SH-SY5Y (cell line): ENCODE results near the gene ILF3.

Source experiments
- GATA2 ChIP-seq: IDR thresholded peaks from 2 replicates; pipeline ENCODE4 v1.6.1; 2011; ENCODE audit warnings: mild to moderate bottlenecking, low read depth, low read length
- GATA3 ChIP-seq: IDR thresholded peaks from 2 replicates; pipeline ENCODE4 v1.6.1; 2011; ENCODE audit warnings: low read depth, mild to moderate bottlenecking, low read length, moderate library complexity

ILF3 gene

DNA sequence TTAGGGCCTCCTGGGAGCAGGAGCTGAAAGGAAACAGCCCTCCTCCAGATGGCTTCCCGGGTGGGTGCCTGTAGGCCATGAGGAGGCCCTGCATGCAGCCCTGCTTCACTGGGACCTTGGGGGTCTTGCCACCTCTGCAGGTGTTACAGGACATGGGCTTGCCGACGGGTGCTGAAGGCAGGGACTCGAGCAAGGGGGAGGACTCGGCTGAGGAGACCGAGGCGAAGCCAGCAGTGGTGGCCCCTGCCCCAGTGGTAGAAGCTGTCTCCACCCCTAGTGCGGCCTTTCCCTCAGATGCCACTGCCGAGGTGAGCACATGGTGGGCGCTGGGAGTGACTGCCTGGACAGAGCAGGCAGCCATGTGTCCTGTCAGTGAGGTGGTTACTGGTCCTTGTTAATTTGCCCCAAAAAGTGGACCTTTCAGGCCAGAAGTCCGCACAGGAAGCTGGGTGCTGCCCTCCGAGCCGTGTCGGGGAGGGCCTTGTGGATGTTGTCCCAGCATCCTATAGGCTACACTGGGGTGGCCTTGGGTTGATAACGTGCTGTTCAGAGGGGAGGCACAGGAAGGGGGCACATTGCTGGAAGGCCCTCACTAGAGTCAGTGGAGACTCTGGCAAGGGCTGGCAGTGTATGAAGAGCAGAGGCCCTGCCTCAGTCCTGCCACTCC, 28.4 kb downstream of the ILF3 start:
- TF ChIP-seq GATA3 (no peak), GATA2 (no peak)

DNA sequence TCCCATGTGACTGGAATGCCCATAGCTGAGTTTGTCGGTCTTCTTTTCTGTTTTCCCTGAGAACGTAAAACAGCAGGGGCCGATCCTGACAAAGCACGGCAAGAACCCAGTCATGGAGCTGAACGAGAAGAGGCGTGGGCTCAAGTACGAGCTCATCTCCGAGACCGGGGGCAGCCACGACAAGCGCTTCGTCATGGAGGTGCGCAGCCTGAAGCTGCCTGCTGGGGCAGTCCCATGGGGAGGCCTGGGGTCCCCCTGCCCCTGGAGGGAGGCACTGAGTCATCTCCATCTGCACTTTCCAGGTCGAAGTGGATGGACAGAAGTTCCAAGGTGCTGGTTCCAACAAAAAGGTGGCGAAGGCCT, 28.9 kb downstream of the ILF3 start:
- no peak for TF ChIP-seq GATA2
- no peak for TF ChIP-seq GATA3

DNA sequence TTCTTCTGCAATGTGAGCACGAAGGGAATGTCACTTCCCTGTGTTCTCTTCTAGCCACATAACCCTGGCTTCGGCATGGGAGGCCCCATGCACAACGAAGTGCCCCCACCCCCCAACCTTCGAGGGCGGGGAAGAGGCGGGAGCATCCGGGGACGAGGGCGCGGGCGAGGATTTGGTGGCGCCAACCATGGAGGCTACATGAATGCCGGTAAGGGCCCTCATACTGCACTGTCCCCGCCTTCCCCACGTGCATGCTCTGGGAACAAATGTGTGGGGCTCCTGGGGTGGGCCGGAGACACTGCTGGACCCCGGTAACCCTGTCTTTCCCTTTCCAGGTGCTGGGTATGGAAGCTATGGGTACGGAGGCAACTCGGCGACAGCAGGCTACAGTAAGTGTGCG, 29.4 kb downstream of the ILF3 start:
- no peak for TF ChIP-seq GATA3

DNA sequence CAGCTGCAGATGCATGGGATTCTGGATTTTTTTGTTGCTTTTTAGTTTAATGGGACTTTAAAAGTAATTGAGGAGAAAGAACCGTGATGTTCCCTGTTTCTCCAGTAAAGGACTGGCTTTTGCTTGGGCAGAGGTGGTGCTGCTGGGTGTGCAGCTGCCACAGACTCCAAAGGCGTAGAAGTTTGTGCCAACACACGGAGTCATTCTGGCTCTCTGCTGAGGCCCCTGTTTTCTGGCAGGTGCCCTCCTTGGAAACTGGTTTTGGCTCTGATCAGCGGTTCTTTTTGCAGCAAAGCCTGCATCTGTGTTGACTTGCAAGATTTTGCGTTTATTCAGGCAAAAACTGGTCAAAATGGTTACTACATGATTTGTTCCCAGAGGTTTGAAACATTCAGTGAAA, 31.1 kb downstream of the ILF3 start:
- no peak for TF ChIP-seq GATA2
- no peak for TF ChIP-seq GATA3

DNA sequence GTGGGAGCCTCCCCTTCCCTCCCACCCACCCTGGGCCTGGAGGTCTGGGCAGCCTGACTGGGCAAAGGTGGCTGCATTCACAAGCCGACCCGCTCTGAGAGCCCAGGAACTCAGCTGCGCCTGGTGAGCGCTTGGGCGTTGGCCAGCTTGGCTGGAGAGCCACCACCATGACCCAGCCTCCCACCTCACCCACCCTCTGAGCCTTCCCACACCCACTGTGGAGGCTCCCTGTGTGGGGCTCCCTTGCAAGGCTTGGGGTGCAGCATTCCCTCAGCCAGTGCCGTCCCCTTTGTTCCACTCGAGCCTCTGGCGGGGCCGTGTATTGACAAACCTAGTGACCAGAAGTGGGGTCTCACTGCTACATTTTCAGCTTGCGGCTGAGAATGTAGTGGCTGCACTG, 32.0 kb downstream of the ILF3 start:
- TF ChIP-seq GATA2, result no peak
- TF ChIP-seq GATA3, result no peak

DNA sequence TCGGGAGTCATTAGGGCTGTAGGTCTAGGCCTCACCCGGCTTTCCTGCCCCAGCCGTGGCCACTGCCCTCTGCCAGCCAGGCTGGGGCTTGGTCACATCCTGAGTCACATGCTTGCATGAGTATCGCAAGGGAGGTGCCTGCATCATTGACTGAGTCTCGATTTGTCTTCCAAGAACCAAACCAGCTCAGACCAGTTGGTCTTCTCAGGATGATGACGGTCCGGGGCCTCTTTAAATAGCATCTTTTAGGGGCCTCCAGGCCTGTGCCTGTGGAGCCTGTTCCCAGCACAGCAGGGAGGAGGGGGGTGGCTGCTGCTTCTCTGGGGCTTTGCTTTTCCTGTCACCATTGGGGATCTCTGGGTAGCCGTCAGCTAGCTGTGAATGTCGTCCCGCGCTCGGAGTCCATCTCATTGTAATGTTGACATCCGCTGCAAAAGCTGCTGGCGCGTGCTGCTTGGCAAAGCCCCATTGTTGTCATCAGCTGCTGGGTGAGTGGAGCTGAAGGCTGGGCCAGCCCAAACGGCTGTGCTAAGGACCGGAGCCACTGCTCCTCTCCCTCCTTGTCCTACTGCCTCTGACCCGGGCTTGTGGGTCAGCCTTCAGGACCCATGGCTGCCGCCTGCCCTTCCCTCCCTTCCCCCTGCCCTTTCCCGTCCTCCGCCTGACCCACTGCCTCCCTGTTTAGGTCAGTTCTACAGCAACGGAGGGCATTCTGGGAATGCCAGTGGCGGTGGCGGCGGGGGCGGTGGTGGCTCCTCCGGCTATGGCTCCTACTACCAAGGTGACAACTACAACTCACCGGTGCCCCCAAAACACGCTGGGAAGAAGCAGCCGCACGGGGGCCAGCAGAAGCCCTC, 32.7 kb downstream of the ILF3 start:
- TF ChIP-seq GATA2 (no peak), GATA3 (no peak)

DNA sequence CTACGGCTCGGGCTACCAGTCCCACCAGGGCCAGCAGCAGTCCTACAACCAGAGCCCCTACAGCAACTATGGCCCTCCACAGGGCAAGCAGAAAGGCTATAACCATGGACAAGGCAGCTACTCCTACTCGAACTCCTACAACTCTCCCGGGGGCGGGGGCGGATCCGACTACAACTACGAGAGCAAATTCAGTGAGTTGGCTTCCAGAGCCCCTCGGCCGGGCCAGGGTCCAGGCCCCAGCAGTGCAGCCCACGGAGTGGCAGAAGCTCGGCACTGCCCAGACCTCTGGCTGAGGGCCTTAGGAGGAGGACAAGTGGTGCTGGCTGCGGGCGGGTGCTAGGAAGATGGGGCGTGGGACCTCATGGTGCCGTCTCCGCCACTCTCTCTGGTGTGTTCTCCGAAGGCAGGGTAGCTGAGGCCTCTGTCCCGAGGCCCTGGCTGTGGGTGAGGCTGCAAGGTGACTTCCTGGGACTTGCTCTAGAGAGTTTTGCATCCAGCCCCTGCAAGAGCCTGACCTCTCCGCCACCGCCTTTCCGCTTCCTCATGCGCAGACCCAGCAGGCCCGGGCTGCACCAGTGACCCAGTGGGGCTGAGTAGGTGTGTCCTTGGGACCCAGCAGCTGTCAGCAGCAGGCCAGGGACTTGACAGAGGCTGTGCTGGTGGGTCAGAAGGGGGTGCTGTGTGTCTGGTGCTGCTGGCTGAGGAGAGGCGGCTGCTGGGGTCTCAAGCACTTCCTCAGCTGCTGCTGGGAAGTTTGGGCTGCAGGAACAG, 33.6 kb downstream of the ILF3 start:
- TF ChIP-seq GATA3, result no peak
- TF ChIP-seq GATA2, result no peak

DNA sequence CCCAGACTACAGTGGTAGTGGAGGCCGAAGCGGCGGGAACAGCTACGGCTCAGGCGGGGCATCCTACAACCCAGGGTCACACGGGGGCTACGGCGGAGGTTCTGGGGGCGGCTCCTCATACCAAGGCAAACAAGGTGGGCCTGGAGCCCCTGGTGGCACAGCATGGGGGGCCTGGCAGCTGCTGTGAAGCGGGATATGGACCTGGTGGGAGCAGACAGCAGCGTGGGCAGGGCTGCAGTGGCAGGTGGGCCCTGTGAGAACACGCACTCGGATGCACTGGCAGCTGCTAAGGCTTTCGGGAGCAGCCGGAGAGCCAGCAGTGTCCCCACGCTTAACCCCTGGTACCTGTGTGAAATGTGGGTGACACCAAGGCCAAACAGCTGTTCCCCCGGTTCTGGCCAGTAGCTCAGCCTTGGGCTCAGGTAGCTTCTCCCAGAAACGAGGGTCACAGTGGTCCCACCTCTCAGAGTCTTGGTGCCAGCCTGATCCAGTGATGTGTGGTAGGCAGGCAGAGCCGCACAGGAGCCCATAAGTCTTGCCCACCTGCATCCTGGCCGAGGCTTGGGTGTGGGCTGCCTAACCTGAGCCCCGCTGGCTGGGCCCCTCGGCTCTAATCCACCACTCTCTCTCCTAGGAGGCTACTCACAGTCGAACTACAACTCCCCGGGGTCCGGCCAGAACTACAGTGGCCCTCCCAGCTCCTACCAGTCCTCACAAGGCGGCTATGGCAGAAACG, 34.6 kb downstream of the ILF3 start:
- TF ChIP-seq GATA2 (no peak), GATA3 (no peak)

DNA sequence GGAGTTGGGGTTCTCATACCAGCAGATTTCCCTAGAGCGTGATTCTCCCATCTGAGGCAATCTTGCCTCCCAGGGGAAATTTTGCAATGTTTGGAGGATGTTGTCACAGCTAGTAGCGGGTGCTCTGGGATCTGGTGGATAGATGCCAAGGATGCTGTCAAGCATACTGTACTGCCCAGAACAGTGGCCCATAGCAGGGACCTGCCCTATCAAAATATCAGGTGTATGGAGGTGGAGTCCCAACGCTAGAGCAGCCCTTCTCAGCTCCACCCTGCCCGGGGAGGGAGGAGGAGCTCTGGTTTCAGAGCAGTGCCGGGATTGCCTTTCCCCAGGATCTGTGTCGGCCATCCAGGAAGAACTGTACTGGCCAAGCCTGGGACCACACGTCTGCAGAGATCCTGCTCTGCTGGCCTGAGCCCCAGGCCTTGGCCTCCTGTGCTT, 36.2 kb downstream of the ILF3 start:
- TF ChIP-seq GATA3 (no peak), GATA2 (no peak)

DNA sequence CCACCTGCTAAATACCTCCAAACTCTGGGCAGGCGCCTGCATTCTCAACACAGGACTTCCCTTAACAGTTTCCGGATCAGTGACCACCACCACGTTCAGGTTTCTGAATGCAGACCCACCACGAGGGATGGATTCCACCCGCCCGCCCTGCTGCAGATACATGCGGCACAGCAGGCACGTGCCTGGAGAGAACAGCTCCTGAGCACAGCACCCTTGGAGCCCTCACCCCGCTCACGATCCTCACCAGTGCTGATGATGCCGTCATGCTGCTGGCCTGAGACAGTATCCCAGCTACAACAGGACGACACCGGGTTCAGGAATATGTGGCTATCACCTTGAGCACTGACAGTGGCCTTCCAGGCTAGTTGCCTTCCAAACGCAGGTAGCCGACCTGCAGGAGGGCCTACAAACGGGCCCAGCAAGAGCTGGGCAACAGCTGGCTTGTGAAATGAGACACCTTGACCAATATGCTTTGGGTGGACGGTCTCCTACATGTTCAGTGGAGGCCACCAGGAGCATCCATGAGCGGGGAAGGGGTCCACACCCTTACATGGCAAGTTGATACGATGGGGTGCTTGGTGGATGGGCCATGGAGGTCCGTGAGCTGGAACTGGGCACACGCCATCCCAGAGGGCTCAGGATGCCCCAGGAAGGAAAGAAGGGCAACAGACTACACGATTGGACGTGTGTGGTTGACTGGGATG, 37.2 kb downstream of the ILF3 start:
- no peak for TF ChIP-seq GATA2
- no peak for TF ChIP-seq GATA3

DNA sequence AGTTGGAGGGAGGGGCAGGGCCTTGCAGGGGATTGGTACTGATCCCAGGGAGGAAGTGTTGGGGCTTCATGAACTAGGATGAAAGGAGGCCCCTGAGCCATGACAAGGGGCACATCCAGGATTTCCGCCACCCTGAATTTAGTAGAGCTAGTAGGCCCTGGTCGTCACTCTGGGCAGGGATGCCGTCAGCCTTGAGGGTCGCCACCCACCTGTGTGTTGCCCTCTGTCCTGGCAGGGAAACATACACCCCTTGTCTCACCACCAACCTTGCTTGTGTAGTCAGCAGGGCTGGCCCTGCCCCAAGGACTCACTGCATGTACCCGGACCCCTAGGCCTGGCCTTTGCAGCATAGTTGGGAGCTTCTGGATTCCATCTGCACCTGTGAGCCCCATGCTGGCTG, 37.7 kb downstream of the ILF3 start:
- TF ChIP-seq GATA2 (no peak), GATA3 (no peak)

DNA sequence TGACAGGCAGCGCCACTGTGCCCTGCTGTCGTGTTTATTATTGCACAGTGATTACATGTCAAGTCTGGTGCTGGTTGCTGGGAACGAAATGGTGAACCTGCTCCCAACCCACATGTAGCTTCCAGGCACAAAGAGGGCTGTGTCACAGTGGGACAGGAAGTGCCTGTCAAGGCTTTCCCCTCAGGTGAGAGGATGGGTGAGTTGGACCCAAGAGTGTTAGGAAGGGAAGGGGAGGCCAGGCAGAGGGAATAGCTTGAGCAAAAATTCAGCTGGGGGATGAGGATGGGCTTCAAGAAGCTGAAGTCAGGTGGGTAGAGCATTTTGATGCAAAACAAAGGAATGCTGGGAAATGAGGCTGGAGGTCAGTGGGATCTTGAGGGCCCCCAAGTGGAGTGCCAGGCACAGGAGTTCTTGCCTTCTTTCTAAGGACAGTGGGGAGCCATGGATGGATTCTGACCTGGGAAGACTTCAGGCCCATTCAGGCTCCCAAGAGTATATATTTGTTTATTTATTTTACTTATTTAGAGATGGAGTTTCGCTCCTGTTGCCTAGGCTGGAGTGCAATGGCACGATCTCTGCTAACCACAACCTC, 38.6 kb downstream of the ILF3 start:
- TF ChIP-seq GATA2, result no peak
- TF ChIP-seq GATA3, result no peak

DNA sequence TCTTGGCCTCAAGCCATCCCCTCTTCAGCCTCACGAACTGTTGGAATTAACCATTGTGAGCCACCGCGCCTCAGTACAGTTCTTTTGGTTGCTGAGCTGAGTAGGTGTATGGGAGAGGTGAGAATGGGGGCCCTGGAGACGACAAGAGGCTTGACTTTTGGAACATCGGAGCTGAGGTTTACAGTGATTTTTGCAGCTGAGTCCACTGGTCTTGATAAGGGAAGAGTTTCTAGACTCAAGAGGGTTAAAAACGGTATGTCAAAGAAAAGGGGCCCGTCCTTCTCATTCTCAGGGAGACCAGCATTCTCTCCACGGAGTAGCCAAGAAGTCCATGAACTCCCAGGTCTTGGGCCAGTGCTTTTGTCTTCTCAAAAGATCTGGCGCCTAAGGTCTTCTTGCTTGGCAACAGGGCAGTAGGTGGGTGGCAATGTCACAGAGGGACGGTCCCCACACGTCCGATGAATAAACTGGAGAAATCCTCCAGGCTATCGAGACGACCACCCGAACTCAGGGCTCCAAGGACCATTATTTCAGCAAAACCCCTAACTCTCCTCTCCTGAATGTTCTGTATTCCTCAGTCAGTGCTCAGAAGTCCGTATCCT, 40.7 kb downstream of the ILF3 start:
- TF ChIP-seq GATA2, result no peak
